ENCODE measurements around the gene PACSIN2. TPM values are rescaled to one million over a fixed set of nuclear protein-coding genes. Genes with fewer than 3 reads are reported as not detected.

The PACSIN2 gene
- total RNA-seq, 1 experiment from 2014 or later, result 175 TPM

DNA sequence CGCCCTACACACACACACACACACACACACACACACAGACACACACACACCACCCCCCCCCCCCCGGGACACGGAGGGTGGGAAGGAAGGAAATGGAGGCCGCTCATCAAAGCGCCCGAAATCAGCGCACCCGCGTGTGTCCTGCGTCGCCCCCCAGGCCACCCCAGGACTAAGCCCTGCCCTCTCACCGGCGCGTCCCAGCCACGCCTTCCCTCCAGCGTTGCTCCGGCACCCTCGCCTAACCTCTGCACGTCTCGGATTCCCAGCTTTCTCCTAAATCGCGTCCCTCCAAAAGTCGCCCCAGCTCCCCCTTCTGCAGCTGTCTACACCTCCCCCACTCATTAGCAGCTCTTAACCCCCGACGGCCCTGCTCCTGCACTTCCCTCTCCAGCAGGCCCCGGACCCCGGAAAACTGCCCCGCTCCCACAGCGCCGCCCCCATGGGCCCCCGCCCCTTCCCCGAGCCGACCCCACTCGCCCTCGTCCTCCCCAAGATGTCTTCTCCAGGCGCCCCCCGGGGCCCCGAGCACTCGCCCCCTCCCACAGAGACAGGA, 557 bp downstream of the PACSIN2 start:
- in situ Hi-C loops (cut with HindIII; ENCODE audit: low pct_unique_long_range_greater_than_20kb, low sequenced_read_pairs), result no loop called here
- no peak for DNase-seq (ENCODE audit: low read depth)

DNA sequence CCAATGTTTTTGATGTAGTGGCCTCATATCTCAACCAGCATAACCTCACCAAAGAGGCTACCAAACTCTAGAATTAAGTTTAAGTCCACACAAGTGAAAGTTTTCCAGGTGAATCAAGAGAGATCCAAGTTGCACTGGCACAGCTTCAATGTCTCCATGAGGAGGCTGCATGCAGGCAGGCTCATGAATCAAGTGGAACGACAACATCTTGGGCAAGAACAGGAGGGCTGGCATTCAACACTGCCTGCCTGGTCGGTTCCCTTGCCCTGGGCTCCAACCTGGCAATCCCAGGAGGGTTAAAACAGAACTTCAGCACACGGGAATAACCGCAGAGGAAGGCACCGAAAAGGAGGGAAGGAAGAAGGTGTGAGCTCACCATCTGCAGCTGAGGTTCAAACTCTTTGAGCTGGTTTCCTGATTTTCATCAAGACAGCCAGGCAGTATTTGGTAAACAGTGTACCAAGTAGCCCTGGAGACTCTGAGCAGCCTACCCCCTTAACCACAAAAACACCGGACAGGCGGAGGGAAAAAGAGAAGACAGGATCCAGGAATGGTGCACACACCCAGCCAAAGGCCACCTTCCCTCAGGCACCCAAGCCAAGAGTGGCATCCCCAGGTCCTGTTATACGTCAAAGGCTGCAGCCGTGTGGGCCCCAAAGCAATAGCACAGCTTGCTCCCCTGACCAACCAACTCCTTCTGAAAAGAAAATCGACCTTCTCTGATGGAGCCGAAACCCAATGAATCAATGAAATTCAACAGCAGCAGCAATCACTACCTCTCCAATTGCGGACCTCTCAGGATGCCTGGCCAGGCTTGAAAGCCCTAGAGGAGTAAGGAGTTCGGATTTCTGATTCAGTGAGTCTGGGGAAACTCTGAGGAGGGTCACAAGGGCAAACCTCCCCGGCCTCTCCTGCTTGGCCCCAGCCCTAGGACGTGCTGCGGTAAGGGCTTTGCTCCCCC, 1.3 kb downstream of the PACSIN2 start:
- in situ Hi-C loops (cut with HindIII; ENCODE audit: low pct_unique_long_range_greater_than_20kb, low sequenced_read_pairs), result no loop called here
- DNase-seq (ENCODE audit: low read depth), result peak; percentile 55

DNA sequence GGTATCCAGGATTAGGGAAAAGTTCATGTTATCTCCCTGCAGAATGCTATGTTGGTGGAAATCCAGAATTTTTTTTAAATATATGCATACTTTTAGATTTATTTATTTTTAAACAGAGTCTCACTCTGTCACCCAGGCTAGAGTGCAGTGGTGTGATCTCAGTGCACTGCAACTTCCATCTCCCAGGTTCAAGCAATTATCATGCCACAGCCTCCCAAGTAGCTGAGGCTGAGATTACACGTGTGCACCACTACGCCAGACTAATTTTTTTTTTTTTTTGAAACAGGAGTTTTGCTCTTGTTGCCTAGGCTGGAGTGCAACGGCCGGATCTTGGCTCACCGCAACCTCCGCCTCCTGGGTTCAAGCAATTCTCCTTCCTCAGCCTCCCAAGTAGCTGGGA, 2.6 kb downstream of the PACSIN2 start:
- no peak for DNase-seq (ENCODE audit: low read depth)
- in situ Hi-C loops (cut with HindIII; ENCODE audit: low pct_unique_long_range_greater_than_20kb, low sequenced_read_pairs), result no loop called here

DNA sequence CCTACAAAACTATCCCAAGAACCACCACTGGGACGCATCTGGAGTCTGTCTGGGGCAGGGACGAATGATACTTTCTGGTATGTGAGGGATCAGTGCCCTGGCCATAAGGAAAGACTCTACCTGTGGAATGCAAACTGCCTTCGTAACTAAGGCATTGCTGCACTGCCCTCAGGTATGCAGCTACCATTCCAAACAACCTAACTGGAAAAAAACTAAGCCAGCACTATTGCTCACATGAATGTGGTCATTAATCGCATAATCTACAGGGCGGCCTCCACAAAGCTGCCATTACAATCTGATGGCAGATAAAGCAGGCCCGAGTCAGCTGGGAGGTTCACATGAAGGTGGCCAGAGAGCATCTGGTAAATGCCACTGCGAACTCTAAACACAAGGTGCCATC, 3.9 kb downstream of the PACSIN2 start:
- in situ Hi-C loops (cut with HindIII; ENCODE audit: low pct_unique_long_range_greater_than_20kb, low sequenced_read_pairs), result no loop called here
- DNase-seq (ENCODE audit: low read depth), result peak; percentile 33

GRCh38 chr22:43009444-43009843, 5.5 kb downstream of the PACSIN2 start:
- DNase-seq (ENCODE audit: low read depth), result no peak
- in situ Hi-C loops (cut with HindIII; ENCODE audit: low pct_unique_long_range_greater_than_20kb, low sequenced_read_pairs), result no loop called here

- in situ Hi-C loops (cut with HindIII; ENCODE audit: low pct_unique_long_range_greater_than_20kb, low sequenced_read_pairs), result no loop called here
- no peak for DNase-seq (ENCODE audit: low read depth)
These were observed 6.0 kb downstream of the PACSIN2 start for GRCh38 chr22:43008921-43009320.

- no peak for DNase-seq (ENCODE audit: low read depth)
- in situ Hi-C loops (cut with HindIII; ENCODE audit: low pct_unique_long_range_greater_than_20kb, low sequenced_read_pairs), result no loop called here
These were observed 6.4 kb downstream of the PACSIN2 start for GRCh38 chr22:43008509-43008908.

DNA sequence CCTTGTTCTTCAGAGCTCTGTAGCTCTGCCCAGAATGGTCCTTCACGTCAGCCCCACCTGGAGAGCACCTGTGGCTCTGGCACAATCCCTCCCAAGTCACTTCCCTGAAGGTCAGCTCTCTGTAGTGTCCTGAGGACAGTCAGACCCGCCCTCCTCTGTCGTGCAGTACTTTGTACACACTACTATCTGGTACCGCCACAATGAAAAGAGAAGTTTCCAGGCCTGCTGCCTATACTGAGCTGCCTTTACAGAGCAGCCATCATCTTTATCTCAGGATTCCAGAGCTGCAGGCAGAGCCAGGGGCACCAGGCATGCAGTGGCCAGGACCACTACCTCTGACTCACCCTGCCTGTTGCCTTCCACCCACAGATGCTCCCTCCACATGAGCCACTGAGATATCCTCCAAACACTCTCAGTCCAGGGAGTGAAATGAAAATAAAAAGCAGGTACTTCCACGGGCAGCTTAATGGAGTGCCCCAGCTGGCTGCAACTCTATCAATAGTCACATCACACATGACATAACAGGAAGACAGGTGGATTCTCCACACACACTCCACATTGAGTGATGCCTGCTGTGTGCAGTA, 7.3 kb downstream of the PACSIN2 start:
- no peak for DNase-seq (ENCODE audit: low read depth)
- in situ Hi-C loops (cut with HindIII; ENCODE audit: low pct_unique_long_range_greater_than_20kb, low sequenced_read_pairs), result no loop called here

DNA sequence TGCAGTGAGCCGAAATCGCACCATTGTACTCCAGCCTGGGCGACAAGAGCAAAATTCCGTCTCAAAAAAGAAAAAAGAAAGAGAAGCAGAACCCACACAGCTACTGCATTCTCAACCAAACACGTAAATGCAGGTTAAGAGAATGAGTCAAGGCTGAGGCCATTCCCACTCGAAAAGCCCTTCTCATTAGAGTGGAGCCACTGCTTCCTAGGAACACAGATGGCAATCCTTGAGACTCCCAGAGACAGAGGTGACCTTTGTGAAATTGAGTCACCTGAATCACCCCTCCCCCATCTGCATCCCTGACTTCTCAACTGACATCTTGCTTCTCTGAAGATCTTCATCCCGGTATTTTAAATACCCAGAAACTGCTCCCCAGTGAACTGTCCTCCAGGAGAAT, 8.2 kb downstream of the PACSIN2 start:
- in situ Hi-C loops (cut with HindIII; ENCODE audit: low pct_unique_long_range_greater_than_20kb, low sequenced_read_pairs), result no loop called here
- DNase-seq (ENCODE audit: low read depth), result no peak

- in situ Hi-C loops (cut with HindIII; ENCODE audit: low pct_unique_long_range_greater_than_20kb, low sequenced_read_pairs), result no loop called here
- no peak for DNase-seq (ENCODE audit: low read depth)
These were observed 8.9 kb downstream of the PACSIN2 start for GRCh38 chr22:43006016-43006505.

GRCh38 chr22:43005106-43005505, 9.8 kb downstream of the PACSIN2 start:
- DNase-seq (ENCODE audit: low read depth), result no peak
- in situ Hi-C loops (cut with HindIII; ENCODE audit: low pct_unique_long_range_greater_than_20kb, low sequenced_read_pairs), result no loop called here

DNA sequence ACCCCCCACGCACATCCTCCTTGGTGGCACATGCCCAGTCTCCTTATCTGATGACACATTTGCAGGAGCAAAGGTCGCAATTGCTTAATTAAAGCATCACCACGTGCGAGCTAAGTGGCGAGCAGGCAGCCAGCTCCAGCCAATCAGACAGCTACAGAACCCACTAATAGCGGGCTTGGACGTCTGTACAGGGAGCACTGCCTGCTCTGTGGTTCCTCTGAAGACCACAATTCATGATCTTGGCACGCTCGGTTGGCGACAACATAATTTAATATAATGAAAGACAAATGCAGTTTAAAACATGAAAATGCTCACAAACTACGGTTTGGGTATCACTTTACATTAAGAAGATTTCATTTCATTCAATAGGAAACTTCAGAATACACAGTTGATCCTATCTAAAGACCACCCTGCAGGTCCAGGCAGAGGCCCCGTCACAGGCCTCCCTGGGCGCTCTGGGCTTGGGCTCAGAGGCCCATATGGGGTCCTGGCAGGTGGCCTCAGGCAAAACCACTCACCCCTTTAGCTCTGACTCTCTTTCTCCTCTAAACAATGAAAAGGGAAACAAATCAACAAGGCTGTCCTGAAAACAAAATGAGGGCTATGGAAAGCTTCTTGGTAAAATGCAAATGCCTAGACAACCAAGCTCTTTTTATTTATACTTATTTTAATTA, 10.4 kb downstream of the PACSIN2 start:
- DNase-seq (ENCODE audit: low read depth), result no peak
- in situ Hi-C loops (cut with HindIII; ENCODE audit: low pct_unique_long_range_greater_than_20kb, low sequenced_read_pairs), result no loop called here

GRCh38 chr22:43002202-43002586, 12.8 kb downstream of the PACSIN2 start:
- in situ Hi-C loops (cut with HindIII; ENCODE audit: low pct_unique_long_range_greater_than_20kb, low sequenced_read_pairs), result no loop called here
- DNase-seq (ENCODE audit: low read depth), result peak; percentile 66

- no peak for DNase-seq (ENCODE audit: low read depth)
- in situ Hi-C loops (cut with HindIII; ENCODE audit: low pct_unique_long_range_greater_than_20kb, low sequenced_read_pairs), result no loop called here
These were observed 13.4 kb downstream of the PACSIN2 start for GRCh38 chr22:43001271-43002201.

DNA sequence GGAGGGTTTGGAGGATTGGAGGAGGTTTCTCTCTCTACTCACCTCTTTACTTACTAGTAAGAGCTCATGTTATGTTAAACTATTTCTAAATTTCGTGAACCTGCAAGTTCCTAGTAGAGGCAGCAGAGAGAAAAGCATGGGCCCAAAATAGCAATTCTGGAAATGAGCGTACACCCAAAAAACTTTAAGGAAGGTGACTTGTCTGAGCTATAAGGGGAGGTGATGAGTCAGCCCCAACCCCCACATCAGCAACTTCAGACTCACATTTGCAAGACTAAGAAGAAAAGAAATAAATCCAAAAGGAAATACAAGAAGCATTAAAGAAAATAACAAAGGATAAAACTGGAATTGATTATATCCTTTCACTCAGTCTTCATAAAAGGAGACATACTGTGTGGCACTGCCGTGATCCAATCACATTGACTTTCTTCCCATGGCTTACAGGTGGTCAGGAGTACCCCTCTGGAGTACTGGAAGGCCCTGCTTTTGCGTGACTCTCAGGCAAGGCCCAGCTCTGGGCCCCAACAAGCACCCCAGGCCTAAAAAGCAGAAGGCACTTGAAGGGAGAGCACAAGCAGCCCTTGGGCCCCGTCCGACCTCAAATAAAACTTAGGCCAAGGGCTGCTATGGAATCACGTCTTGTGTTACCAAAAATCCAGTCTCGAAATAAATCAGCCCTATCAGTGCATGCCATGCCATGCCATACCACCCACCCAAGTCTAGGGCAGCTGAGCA, 14.3 kb downstream of the PACSIN2 start:
- in situ Hi-C loops (cut with HindIII; ENCODE audit: low pct_unique_long_range_greater_than_20kb, low sequenced_read_pairs), result no loop called here
- DNase-seq (ENCODE audit: low read depth), result no peak

DNA sequence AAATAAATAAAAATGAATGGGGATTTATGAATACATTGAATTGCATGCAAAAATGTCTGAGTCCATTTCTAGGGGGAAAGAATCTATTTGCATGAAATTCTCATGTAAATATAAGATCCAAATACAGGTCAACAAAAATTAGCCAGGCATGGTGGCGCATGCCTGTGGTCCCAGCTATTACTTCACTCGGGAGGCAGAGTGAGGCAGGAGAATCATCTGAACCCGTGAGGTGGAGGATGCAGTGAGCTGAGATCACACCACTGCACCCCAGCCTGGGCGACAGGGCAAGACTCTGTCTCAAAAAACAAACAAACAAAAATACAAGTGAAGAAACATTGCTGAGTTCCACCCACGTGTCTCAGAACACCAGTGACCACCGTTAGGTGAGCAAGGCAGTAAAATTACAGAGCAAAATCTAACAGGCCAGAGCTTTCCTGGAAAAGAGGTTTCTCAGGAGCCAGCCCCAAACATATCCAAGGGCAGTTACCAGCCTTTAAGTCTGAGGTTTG, 17.3 kb downstream of the PACSIN2 start:
- peak; percentile 36 for DNase-seq (ENCODE audit: low read depth)
- in situ Hi-C loops (cut with HindIII; ENCODE audit: low pct_unique_long_range_greater_than_20kb, low sequenced_read_pairs), result no loop called here

All from Caki2 (cell line).